Left lung (tissue), 10 donors: Measurements from ENCODE around the gene CMIP. TPM values are rescaled to one million over a fixed set of nuclear protein-coding genes. Genes with fewer than 3 reads are reported as not detected.

ENCODE experiments used
- ATAC-seq: fragments of 200-7000 bp; cut with Tn5 transposase; one replicate; pipeline ENCODE4 v1.9.1; 2020; ENCODE audit warnings: moderate library complexity
- DNase-seq, 4 donors: peaks; one replicate each; pipeline ENCODE4 v3.0.0-alpha.2; 2013 to 2020
- H3K27ac ChIP-seq, 2 donors: fragments of 200-600 bp; sonication (generic) in 1 of 2; one replicate each; pipeline versions ENCODE4 v1.5.0 to v1.8.0; 2020 to 2021
- H3K27me3 ChIP-seq, 2 donors: fragments of 200-600 bp; sonication (generic) in 1 of 2; one replicate each; pipeline versions ENCODE4 v1.5.0 to v1.8.0; 2020 to 2021
- H3K36me3 ChIP-seq, 2 donors: fragments of 200-600 bp; sonication (generic) in 1 of 2; one replicate each; pipeline versions ENCODE4 v1.5.0 to v1.8.0; 2020 to 2021
- H3K4me1 ChIP-seq, 2 donors: fragments of 200-600 bp; one replicate each; pipeline ENCODE4 v1.8.0; 2021
- H3K4me3 ChIP-seq, 2 donors: fragments of 200-600 bp; sonication (generic) in 1 of 2; one replicate each; pipeline versions ENCODE4 v1.5.0 to v1.8.0; 2020 to 2021; ENCODE audit warnings: mild to moderate bottlenecking in 1 of 2
- H3K9me3 ChIP-seq, 2 donors: fragments of 200-600 bp; sonication (generic) in 1 of 2; one replicate each; pipeline versions ENCODE4 v1.5.0 to v1.8.0; 2020 to 2021
- intact Hi-C, 2 donors: fragments of 100-400 bp; cut with DNase I; formaldehyde crosslinking; loops; one replicate each; pipeline versions ENCODE4 v1.11.2 to v1.14.2; 2022
- polyA plus RNA-seq, 6 donors: library from polyadenylated mRNA; unstranded; fragments of 120-200 nt; gene quantifications; one replicate each; pipeline ENCODE4 v1.2.1, GENCODE V29; 2013; ENCODE audit not compliant: insufficient read length in 6 of 6
- total RNA-seq, 2 donors: library from RNA; stranded (reverse); fragmentation: NEBNext Ultra II Directional; extraction: Animal tissue kit (Norgen Biotek cat#: 25700); gene quantifications; one replicate each; pipeline ENCODE4 v1.2.1, GENCODE V29; 2021
- TF ChIP-seq, protein P1 (sequence below), 2 donors: fragments of 200-600 bp; sonication (generic) in 1 of 2; IDR thresholded peaks; one replicate each; pipeline versions ENCODE4 v1.5.0 to v1.8.0; 2021; ENCODE audit warnings: antibody characterized with exemption in 2 of 2
- donor health status: DM: no; HTN: yes; CAD: no.
- donor health status: DM: no; HTN: no; CAD: no.

The CMIP gene
- total and polyA plus RNA-seq, 8 donors: 35.3 to 55.8 (median 40.4) TPM

GRCh38 chr16:81443688-81444447 lies 740 bp upstream of the CMIP start:
- ATAC-seq (no peak), DNase-seq (peak in 2 of 4 donors; percentile 28 to 89)
- Histone ChIP-seq H3K4me1 (peaks cover 23 to 36% of the 10 kb centered on the region in 2 donors), H3K27me3 (no peaks in the 10 kb centered on the region), H3K4me3 (peak overlapping the region; percentile 45 to 50), H3K36me3 (no peaks in the 10 kb centered on the region), H3K27ac (peak overlapping the region; percentile 44 to 70), H3K9me3 (no peaks in the 10 kb centered on the region)
- intact Hi-C loops: no loop called here
- TF ChIP-seq, protein P1, sequence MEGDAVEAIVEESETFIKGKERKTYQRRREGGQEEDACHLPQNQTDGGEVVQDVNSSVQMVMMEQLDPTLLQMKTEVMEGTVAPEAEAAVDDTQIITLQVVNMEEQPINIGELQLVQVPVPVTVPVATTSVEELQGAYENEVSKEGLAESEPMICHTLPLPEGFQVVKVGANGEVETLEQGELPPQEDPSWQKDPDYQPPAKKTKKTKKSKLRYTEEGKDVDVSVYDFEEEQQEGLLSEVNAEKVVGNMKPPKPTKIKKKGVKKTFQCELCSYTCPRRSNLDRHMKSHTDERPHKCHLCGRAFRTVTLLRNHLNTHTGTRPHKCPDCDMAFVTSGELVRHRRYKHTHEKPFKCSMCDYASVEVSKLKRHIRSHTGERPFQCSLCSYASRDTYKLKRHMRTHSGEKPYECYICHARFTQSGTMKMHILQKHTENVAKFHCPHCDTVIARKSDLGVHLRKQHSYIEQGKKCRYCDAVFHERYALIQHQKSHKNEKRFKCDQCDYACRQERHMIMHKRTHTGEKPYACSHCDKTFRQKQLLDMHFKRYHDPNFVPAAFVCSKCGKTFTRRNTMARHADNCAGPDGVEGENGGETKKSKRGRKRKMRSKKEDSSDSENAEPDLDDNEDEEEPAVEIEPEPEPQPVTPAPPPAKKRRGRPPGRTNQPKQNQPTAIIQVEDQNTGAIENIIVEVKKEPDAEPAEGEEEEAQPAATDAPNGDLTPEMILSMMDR (IDR thresholded peaks at IDR 0.05): no peak

- H3K4me1 ChIP-seq: peaks cover 23 to 47% of the 10 kb centered on the region in 2 donors
- DNase-seq (peak in 2 of 4 donors; percentile 39 to 89), ATAC-seq (peak; percentile 34)
- H3K27me3 ChIP-seq: no peaks in the 10 kb centered on the region
- intact Hi-C loops: no loop called here
- H3K36me3 ChIP-seq: no peaks in the 10 kb centered on the region
- peak overlapping the region; percentile 94 to 96 for H3K27ac ChIP-seq
- no peaks in the 10 kb centered on the region for H3K9me3 ChIP-seq
- H3K4me3 ChIP-seq: peak overlapping the region; percentile 69 to 90
- TF ChIP-seq, protein P1 (IDR thresholded peaks at IDR 0.05): peak in 1 of 2 donors; percentile 14
Measured at GRCh38 chr16:81445143-81445961, 744 bp downstream of the CMIP start.

DNA sequence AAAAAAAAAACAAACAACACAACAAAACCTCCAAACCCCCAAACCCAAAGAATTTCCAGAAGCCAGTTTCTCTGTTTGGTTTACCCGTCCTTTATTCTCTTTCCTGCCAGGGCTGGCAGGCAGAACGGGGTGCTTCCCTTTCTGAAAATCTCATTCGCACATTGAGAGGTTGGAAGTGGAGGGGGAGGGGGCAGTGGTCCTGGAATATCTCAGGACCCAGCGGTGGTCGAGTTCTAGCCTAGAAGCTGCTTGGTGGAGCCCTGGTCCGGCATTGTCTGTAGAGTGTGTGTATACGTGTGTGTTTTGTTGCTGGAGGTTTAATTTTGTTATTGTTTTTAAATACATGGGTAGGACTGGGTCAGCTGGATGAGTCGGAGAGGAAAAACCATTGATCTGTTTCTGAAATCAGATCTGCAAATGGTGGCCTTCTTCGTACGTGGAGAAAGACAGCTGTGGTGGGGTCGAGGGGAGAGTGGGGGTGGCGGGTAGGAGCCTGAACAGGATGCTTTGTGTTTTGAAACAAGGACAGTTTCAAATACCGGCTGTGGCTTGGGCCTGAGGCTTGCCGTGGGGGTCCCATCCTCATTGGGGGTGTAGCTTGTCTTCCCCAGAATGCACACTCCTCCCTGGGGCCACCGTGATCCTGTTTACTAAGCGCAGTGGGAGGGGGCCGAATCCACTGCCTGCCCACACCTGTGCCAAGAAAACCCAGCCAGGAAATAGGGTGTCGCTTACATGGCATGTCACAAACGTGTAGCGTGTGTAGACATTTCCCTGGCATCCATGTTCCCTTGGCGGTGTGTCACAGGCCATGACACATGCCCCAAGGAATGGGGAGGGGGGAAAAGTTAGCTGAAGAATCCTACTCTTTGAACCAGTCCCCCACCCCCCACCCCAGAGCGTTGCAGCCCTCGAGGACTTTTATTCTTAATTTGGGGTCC lies 1.6 kb downstream of the CMIP start:
- TF ChIP-seq, protein P1 (IDR thresholded peaks at IDR 0.05): no peak

DNA sequence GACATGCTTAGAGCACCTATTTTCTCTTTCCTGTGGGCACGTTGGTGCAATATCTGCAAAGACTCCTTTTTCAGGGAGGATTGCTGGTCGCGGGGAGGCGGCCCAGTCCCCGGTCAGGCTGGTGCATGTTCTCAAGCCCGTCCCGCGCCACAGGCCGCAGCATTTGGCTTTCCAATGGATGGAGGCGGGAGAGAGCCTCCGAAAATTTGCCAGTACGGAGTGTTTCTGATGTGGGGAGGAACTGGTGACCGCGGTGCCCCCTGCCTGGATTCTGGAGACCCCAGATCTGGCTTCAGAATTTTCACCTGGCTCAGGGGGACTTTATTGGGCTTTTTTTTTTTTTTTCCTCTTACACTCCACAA lies 2.3 kb downstream of the CMIP start:
- H3K27ac ChIP-seq: peak overlapping the region; percentile 94 to 96
- intact Hi-C loops: no loop called here
- DNase-seq (peak in 1 of 4 donors; percentile 87), ATAC-seq (peak; percentile 6)
- H3K36me3 ChIP-seq: no peaks in the 10 kb centered on the region
- peak overlapping the region; percentile 69 to 90 for H3K4me3 ChIP-seq
- H3K4me1 ChIP-seq: peaks cover 23 to 62% of the 10 kb centered on the region in 2 donors
- H3K27me3 ChIP-seq: no peaks in the 10 kb centered on the region
- H3K9me3 ChIP-seq: no peaks in the 10 kb centered on the region
- TF ChIP-seq, protein P1 (IDR thresholded peaks at IDR 0.05): no peak

More for the DNA sequence above, 1.6 kb downstream of the CMIP start:
- ATAC-seq: peak; percentile 10
- Histone ChIP-seq H3K9me3 (no peaks in the 10 kb centered on the region), H3K36me3 (no peaks in the 10 kb centered on the region), H3K27me3 (no peaks in the 10 kb centered on the region), H3K27ac (peak overlapping the region; percentile 94 to 96), H3K4me3 (peak overlapping the region; percentile 69 to 90), H3K4me1 (peaks cover 23 to 55% of the 10 kb centered on the region in 2 donors)
- intact Hi-C loops: no loop called here
- DNase-seq: peak in 1 of 4 donors; percentile 56
